ENCODE results near the gene PRMT7.

Gene PRMT7

GRCh38 chr16:68379472-68380347, 68.9 kb downstream of the PRMT7 start:
- DNase-seq: no peak

DNA sequence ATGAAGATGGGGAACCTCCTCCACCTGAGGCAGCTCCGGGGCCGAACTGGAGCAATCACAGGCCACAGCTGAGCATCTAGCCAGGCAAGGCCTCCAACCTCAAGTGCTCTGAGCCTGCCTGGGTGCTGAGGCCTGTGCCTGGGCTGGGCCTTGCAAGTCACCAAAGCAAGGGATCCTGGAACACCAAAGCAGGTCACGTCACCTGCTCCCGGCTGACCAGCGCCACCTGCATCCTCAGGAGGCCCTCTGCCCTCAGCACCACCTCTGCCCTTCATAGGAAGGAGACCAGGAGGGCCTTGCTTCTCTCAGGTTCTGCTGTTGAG, 69.5 kb downstream of the PRMT7 start:
- DNase-seq: no peak

- DNase-seq: no peak
Observed at GRCh38 chr16:68380676-68381362, 70.0 kb downstream of the PRMT7 start.

DNA sequence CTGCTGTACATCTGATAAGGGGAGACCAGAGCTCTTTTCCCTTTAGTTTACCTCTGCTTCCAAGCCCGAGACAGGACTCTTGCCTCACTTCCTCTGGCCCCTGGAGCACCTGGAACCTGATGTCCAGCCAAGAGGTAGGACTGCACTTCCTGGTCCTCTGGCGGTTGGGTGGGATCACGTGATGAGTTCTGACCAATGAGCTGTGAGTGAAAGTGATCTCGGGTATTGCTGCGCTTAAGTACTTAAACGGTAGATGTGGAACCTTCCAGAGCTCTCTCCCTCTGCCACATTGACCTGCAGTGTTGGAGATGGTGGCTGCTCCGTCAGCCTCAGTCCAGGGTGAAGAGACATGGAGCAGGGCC, 70.5 kb downstream of the PRMT7 start:
- no peak for DNase-seq

DNA sequence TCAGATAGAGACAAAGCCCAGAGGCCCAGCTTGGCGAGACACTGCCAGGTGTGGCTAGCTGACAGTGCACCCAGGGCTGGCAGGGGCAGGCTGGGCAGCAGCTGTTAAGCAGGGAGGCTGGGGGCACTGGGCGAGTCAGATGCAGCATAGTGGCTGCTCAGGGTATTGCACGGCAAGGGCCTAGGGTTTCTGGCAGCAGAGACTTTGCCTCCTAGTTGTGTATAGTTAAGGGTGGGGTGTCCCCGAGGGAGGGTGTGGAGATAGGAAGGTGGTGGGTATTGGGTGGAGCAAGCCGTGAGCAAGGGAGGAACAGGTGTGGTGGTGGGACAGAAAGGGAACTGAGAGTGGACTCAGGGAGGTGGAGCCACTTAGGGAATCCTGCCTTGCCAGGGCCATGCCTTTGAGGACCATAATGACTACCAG, 71.5 kb downstream of the PRMT7 start:
- no peak for DNase-seq

DNA sequence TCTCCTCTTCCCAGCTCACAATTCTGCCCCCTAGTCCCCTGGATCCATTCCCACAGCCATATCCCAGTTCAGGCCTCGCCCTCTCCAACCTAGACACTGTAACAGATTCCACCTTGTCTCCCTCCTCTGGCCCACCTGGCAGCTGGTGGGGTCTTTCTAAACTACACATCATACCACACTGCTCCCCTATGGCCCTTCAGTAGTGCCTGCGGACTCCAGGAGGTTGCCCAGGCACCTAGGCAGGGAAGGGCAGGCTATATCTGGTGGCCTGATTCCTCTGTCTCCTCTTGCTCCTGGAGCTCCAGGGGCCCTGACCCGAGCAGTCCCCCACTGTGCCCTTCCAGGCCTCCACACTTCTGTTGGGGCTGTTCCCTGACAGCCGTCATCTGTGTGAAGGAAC, 73.0 kb downstream of the PRMT7 start:
- no peak for DNase-seq

GRCh38 chr16:68384288-68385161, 73.7 kb downstream of the PRMT7 start:
- no peak for DNase-seq

GRCh38 chr16:68385371-68385770, 74.6 kb downstream of the PRMT7 start:
- DNase-seq: no peak

DNA sequence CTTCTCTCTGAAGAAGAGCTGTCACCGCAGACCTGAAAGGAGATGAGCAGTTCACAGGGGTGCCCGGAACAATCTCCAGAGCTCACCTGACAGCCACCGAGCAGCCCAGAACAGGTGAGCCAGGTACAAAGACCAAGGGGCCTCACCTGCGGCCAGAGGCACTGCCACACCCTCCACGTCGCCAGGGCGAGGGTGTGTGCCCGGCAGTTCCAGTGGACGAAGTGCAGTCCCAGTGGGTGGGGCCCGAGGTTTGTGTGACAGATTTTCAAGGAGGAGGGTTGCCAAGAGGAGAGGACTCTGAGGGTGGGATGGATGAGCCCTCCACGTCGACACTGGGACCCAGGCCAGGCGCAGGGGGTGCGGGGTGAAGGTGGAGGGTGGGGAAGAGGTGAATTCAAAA, 75.8 kb downstream of the PRMT7 start:
- DNase-seq: no peak

GRCh38 chr16:68387301-68387700, 76.5 kb downstream of the PRMT7 start:
- no peak for DNase-seq

DNA sequence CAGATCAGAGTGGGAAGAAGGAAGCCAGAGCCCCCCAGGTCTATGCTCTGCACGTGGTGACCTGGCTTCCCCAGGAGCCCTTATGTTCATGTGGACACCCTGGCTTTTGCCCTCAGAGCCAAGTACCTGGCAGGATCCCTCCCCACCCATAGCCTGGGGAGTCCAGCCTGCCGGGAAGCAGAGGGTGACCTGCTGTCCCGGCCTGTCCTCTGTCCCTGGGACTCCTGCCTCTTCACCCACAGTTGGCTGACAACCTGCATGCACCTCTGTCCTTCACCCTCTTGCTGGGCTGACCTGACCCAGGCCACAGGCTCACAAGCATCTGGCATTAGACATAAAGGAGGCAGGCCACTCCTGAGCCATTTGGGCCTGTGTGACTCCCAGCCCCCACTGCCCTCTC, 77.3 kb downstream of the PRMT7 start:
- no peak for DNase-seq

DNA sequence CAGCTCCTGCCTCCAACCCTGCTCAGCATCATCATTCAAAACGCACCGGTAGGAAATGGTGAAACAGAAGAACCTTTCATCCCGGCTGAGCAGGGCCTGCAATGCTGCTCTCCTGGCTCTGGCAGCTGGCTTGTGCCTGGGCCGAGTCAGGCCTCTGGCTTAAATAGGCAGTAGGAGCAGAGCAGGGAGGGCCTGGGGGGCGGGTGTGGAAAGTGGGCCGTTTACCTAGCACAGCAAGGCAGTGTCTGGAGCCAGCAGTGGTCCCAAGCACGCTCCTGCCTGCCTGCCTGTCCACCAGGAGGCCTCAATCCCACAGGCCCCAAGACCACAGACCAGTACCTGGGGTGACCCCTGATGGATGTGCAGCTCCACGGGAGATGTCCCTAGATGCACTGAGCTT, 78.2 kb downstream of the PRMT7 start:
- no peak for DNase-seq

DNA sequence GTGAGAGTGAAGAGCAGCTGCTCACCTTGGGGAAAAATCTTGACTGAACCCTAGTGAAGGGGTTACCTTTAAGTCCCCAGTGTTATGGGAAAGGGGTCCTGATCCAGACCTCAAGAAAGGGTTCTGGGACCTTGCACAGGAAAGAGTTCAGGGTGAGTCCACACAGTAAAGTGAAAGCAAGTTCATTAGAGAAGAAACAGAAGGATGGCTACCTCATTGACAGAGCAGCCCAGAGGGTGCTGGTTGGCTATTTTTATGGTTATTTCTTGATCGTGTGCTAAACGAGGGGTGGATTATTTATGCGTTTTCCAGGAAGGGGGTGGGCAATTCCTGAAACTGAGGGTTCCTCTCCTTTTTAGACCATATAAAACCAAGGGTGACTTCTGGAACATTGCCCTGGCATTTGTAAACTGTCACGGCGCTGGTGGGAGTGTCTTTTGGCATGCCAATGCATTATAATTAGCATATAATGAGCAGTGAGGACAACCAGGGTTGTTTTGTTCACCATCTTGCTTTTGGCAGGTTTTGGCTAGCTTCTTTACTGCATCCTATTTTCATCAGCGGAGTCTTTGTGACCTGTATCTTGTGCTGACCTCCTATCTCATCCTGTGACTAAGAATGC, 79.0 kb downstream of the PRMT7 start:
- DNase-seq: no peak

DNA sequence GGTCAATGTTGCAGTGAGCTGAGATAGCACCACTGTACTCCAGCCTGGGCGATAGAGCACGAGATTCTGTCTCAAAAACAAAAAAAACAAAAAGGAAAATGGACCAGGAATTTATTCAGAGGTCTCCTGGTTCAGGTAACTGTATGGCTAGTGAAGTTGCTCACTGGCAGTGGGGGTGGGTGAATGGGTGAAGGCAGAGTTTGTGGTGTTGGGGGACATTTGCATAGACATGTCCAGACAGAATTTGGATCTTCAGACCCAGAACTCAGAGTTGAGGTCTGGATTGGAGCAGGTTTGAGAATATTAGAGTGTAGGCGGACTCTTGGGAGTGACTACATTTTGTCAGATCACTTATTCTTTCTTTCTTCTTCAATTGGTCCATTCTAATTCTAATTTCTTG, 82.5 kb downstream of the PRMT7 start:
- no peak for DNase-seq

GRCh38 chr16:68395167-68395786, 84.5 kb downstream of the PRMT7 start:
- DNase-seq: no peak

- DNase-seq: no peak
Observed at GRCh38 chr16:68395815-68396214, 85.0 kb downstream of the PRMT7 start.

- no peak for DNase-seq
Observed at GRCh38 chr16:68396481-68396880, 85.7 kb downstream of the PRMT7 start.

GRCh38 chr16:68397710-68398201, 86.9 kb downstream of the PRMT7 start:
- no peak for DNase-seq

DNA sequence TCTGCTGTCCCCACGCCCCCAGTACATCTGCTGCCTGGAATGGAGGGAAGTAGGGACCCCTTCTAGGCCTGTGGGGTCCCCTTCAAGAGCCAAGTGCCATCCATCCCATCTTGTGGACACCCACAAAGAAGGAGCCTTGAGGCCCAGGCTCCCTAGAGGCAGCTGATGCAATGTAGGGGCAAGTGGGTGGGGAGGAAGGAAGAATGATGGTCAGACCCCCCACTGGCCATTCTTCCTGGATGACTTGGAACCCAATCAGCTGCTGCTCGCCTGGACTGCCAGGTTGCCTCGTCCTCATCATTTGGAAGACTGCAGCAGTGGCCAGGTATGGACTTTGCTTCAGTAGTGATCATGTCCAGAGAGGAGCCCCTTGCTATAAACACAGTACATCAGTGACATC, 88.6 kb downstream of the PRMT7 start:
- no peak for DNase-seq

DNA sequence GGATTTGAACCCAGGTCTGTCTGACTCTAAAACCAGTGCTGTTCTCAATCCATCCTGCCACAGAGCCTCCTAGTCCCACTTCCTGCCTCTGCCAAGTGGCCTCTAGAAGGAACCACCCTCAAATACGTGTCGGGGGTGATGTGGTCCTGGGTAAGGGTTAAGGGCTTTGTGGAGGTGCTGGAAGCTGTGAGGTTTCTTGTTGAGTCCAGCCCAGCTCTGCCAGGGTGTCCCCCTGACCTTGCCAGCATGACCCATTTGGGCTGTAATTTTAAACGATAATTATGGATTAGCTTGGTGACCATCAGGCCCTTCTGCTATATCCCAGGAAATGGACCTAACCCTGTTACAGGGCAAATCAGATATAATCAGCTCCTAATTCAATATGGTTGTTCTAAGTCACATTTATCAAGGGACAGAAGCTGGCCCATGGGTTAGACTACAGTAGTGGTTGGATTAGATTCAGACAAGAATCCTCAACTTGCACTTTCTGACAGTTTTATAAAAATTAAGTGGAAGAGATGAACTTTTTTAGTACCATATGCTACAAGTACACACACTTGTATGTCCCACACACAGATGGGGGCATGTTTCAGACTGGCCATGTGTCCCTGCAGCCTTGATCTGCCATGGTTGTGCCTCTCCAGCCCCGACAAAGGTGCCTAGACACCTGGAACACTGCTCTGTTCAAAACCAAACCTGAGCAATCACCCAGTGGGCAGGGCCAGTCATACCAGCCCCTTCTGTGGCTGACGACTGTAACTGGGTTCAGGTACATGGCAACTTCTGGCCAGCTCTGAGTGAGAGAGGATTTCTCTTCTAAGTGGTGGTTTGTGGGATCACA, 89.5 kb downstream of the PRMT7 start:
- no peak for DNase-seq

DNA sequence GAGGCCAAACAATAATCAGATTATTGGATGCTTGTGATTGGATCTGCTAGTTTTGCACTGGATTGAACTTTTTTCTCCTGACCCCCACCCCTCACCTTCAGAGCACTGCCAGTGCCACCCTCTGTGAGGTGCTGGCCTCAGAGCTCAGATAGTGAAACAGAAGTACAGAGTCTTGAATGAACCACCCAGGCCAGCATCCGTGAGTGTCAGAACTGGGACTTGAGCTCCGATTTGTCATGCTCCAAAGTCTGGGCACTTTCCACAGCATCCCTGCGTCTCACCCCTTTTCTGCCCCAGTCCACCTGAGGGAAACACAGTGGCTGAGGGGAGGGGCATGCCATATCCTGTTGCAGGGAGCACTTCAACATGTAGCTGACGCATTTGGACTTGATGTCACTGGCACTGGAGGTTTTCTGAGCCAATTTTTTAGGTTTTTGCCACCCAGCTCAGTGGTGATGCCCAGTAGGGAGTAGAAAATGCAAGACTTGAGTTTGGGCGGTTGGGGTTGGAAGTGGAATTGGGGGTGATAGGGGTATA, 90.2 kb downstream of the PRMT7 start:
- DNase-seq: no peak
